PFSK-1 (cell line): ENCODE data around the gene ARPC2.

Experiments used
- POLR2AphosphoS5 ChIP-seq: IDR thresholded peaks from 2 replicates; pipeline ENCODE4 v1.6.1; 2012; ENCODE audit warnings: low read depth, mild to moderate bottlenecking, control low read depth, low read length, moderate library complexity
- TAF1 ChIP-seq: IDR thresholded peaks from 2 replicates; pipeline ENCODE4 v1.6.1; 2012; ENCODE audit warnings: low read length, control low read depth, borderline replicate concordance; ENCODE audit not compliant: insufficient read depth

DNA sequence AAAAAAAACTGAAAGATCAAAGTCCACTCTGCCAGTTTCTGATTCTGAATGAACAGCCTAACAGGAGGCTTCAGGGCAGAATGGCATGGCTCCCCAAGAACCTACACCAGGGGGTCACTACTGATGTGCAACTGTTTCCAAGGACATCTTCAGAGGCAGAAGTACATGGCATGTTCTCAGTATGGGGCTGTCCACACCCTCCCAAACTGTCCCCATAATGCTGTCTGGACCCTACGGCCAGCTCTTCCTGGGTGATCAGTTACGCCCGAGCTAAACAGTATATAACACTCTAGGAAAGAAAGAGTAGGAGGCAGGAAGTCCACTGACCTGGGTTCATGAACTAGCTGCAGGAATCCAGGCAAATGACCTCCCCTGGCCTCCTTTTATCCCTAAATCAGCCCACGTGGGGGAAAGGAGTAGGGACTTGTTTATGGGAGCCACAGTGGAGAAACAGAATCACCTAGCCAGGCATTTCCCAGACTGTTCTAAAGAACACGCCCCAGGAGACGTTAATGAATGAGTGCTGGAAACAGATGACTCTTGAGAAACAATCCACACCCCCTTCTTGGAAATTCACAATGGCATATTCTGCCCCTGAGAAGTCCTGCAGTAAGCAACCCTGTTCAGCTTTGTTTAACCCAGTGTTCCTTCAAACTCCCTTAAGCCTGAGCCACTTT, 72.8 kb downstream of the ARPC2 start:
- no peak for TF ChIP-seq POLR2AphosphoS5
- TF ChIP-seq TAF1, result no peak
